GM19328 (cell line): ENCODE data around the gene STX4.

Experiments used
- ATAC-seq: cut with Tn5 transposase; IDR thresholded peaks from one replicate; pipeline ENCODE4 v1.9.1; 2021; ENCODE audit warnings: mild to moderate bottlenecking, moderate library complexity; ENCODE audit not compliant: unreplicated experiment

The STX4 gene, protein sequence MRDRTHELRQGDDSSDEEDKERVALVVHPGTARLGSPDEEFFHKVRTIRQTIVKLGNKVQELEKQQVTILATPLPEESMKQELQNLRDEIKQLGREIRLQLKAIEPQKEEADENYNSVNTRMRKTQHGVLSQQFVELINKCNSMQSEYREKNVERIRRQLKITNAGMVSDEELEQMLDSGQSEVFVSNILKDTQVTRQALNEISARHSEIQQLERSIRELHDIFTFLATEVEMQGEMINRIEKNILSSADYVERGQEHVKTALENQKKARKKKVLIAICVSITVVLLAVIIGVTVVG

GRCh38 chr16:31032736-31033708 is at the start of gene STX4:
Gene STX4, plus strand, starts transcription at chr16:31033558. Its CDS starts 248 bp downstream, at chr16:31033806.
- peak; percentile 82 for ATAC-seq

- no peak for ATAC-seq
These were observed 49.3 kb upstream of the STX4 start for GRCh38 chr16:30983898-30984610.

GRCh38 chr16:30984669-30985400 is 48.5 kb upstream of the STX4 start, which contains the start of gene HSD3B7:
Gene HSD3B7, plus strand, starts transcription at chr16:30985207. Its CDS starts 452 bp downstream, at chr16:30985659.
- ATAC-seq: no peak

- ATAC-seq: no peak
These were observed 47.8 kb upstream of the STX4 start for GRCh38 chr16:30985401-30986128.

DNA sequence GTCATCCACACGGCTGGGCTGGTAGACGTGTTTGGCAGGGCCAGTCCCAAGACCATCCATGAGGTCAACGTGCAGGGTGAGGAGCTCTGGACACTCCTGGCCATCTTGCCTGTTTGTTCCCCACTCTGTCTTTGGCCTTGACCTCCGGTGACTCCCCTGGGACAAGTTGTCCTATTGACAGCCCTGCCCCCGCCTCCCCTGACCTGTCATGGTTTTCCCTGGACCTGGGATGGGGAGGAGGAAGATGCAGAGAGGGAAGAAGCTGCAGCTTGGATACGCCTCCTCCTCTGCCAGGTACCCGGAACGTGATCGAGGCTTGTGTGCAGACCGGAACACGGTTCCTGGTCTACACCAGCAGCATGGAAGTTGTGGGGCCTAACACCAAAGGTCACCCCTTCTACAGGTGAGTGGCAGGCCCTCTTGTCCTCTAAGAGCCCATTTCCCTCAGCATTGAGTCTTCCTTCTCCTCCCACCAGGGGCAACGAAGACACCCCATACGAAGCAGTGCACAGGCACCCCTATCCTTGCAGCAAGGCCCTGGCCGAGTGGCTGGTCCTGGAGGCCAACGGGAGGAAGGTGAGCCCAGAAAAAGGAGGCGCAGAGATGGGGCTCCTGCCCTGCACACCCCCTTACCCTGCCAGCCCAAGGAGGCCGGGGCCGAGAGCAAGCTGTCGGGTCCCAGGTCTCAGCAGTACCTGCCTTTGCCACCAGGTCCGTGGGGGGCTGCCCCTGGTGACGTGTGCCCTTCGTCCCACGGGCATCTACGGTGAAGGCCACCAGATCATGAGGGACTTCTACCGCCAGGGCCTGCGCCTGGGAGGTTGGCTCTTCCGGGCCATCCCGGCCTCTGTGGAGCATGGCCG is 47.0 kb upstream of the STX4 start:
- no peak for ATAC-seq

DNA sequence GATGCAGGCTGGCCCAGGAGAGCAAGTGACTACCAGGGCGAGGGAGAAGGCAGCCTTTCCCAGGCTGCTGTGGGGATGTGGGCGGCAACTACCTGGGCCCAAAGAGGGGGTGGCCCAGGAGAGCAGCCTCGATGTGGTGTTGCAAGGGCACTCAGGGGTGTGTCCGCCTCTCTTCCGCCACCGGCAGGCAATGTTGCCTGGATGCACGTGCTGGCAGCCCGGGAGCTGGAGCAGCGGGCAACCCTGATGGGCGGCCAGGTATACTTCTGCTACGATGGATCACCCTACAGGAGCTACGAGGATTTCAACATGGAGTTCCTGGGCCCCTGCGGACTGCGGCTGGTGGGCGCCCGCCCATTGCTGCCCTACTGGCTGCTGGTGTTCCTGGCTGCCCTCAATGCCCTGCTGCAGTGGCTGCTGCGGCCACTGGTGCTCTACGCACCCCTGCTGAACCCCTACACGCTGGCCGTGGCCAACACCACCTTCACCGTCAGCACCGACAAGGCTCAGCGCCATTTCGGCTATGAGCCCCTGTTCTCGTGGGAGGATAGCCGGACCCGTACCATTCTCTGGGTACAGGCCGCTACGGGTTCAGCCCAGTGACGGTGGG is 45.7 kb upstream of the STX4 start:
- ATAC-seq: no peak

GRCh38 chr16:30989469-30990047 is 43.8 kb upstream of the STX4 start:
- ATAC-seq: no peak

DNA sequence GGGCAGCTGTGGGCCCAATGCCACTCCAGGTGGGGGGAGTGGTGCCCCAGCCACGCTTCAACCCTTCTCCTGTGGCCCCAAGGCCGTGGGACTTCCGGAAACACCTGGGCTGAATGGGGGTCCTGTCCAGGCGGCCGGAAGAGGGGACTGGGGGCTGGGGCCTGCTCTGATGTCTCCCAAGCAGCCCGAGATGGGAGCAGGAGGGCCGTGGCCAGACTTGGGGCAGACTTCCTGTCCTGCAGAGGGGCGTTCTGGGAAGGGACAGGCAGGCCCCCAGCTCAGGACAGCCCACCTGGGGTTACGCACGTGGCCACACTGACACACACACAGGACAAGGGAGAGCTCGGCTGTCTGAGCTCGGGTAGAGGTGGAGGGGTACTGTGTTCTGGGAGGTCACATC is 43.3 kb upstream of the STX4 start:
- no peak for ATAC-seq

DNA sequence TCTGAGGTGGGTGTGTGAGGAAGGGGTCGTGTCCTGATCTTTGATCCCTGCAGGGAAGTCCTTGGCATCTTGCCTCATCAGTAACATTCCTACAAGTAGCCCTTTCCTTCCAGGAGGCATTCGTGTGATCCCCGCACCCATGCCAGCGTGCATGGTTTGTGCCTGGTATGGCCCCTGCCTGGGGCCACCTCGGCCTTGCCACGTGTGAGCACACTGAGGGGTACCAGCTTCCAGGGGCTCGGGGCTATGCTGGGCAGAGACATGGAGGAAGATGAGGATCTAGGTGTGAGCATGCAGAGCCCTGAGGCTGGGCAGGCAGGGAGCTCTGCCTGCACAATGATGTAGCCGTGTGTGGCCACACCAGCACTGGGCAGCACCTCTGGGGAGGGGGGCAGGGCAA is 42.3 kb upstream of the STX4 start:
- no peak for ATAC-seq

- ATAC-seq: no peak
These were observed 41.0 kb upstream of the STX4 start for GRCh38 chr16:30992276-30992780.

DNA sequence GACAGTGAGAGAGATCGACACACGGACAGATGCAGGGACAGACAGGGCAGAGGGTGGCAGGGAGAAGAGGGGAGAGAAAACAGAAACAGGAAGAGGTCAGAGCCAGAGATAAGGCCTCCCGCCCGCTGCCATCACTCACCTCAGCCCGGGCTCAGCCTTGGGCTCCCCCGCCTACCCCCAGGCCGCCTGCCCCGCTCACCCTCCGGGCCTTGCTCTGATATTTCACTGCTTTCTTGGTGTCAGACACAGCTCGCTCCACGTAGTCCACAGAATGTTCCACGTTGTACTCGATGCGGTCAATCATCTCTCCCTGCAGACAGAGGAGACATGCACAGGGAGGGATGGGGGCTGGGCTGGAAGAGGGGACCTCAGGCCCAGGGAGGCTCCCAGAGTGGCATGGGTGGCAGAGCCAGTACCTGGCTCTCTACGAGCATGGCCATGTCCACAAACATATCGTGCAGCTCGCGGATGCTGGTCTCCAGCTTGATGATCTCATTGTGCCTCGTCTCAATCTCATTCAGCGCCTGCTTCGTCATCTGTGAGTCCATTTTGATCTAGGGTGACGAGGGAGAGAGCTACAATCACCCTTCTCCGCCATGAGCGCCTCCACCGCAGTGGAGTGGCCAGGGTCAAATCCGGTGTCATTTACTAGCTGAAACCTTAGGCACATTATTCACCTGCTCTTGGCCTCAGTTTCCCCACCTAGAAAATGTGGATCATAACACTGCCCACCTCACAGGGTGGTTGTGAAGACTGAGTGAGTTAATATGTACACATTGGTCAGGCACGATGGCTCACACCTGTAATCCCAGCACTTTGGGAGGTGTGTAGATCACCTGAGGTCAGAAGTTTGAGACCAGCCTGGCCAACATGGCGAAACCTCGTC is 40.2 kb upstream of the STX4 start:
- ATAC-seq: no peak

- ATAC-seq: no peak
These were observed 37.4 kb upstream of the STX4 start for GRCh38 chr16:30995927-30996323.

DNA sequence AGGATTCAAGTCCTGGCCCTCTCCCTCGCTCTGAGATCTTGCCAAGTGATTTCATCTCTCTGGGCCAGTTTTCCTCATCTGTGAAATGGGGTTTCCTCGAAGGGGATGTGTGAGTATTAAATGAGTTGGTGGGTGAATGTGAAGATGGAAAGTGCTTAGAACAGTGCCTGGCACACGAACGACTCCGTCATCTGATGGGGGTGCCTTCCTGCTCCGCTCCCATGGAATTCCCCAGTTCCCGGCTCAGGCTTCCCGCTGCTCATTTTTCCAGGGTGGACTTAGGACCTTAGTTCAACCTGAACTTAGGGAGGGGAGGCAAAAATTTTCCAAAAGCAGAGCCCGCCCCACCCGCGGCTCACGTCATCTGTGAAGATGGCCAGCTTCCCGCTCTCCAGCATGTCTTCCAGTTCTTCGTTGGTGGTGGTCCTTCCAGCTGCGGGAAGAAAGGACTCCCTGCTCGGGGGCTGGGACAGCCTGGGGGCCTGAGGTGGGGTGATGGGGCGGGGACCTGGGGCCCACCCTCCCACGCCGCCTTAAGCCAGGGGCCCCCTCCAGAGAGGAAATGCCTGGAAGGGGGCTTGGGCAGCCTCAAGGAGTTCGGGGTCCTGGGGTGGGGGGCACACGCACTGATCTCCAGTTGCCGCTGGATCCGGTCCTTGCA is 36.9 kb upstream of the STX4 start:
- no peak for ATAC-seq

DNA sequence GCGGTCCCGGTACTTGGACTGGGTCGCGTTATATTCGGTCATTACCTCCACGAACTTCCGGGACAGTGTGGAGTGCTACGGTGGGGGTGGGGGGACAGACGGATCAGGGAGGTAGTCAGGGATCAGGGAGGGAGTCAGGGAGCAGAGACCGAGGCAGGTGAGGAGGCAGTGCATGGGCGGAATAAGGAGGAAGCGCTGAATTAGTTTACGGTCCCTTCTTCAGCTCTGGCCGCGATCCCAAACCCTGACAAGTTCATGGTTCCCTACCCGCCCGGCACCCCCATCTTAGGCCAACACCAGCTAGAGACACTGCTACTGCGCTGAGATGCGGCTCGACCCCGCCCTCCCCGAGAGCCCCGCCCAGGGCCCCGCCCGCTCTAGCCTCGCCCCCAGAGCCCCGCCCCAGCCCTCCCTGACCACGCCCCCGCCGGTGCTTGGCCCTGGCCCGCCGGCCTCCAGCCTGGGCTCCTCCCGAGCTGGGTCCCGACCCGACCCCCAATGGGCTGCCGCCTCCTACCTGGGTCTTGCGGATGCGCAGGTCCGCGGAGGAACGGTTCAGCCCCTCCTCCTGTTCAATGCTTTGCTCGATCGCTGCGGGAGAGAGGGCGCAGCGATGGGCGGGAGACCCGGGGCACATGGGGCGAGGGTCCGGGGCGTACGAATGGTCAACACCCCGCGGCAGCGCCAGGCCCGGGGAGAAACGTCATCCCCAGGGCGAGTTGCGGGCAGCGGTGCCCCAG is 36.2 kb upstream of the STX4 start:
- peak; percentile 74 for ATAC-seq
